HG03139 (cell line): Measurements from ENCODE around the gene COIL.
"Not testable (repeated sequence)": the region's sequence is repeated elsewhere in the genome, so short reads cannot be mapped to it uniquely, and the experiment has no call there.

ENCODE experiments used
- ATAC-seq: cut with Tn5 transposase; IDR thresholded peaks from one replicate; pipeline ENCODE4 v1.9.1; 2021; ENCODE audit not compliant: unreplicated experiment

The COIL gene, protein sequence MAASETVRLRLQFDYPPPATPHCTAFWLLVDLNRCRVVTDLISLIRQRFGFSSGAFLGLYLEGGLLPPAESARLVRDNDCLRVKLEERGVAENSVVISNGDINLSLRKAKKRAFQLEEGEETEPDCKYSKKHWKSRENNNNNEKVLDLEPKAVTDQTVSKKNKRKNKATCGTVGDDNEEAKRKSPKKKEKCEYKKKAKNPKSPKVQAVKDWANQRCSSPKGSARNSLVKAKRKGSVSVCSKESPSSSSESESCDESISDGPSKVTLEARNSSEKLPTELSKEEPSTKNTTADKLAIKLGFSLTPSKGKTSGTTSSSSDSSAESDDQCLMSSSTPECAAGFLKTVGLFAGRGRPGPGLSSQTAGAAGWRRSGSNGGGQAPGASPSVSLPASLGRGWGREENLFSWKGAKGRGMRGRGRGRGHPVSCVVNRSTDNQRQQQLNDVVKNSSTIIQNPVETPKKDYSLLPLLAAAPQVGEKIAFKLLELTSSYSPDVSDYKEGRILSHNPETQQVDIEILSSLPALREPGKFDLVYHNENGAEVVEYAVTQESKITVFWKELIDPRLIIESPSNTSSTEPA

DNA sequence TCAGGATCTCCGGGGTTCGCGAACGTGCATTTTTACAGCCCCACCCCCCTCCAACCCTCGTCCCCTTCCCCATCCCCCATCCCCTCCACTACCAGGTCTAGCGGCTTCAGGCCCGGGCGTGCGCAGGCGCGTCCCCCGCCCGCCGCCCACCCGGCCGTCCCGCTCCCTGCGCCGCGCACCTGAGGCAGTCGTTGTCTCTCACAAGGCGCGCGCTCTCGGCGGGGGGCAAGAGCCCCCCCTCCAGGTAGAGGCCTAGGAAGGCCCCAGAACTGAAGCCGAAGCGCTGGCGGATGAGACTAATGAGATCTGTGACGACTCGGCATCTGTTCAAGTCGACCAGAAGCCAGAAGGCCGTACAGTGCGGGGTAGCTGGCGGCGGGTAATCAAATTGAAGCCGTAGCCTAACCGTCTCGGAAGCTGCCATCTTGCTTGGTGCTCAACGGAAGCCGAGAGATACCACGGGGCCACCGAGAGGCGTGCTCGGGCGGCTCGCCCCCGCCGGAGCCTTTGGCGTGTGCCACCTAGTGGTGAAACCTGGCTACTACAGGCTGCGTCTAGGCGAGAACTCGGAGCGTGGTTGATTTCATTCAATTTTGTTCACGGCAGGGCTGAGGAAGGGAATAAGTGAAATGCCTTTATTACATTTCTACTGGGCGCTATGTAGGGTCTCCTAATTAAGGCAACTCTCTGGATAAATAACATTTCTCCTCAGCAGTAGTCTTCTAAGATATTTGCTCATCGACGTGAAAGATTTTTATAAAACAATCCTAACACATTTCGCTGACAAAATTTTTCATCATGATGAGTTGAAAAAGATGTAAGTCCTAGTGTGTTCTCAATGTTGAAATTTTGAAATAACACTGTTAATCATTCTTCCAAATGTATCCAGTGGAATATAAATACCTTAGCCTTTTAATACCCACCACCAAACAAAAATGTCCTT lies at the start of gene COIL:
TSS of gene COIL (minus strand) at position 455 of the 943 bp plus-strand sequence. CDS start at position 424, 31 bp downstream.
- ATAC-seq = peak; percentile 86

GRCh38 chr17:57010487-57010886 lies 49.6 kb upstream of the COIL start:
- ATAC-seq = no peak

GRCh38 chr17:57009737-57010445 lies 49.0 kb upstream of the COIL start:
- ATAC-seq = no peak

GRCh38 chr17:57008958-57009357 lies 48.1 kb upstream of the COIL start:
- no peak for ATAC-seq

- ATAC-seq = no peak
These were observed 45.2 kb upstream of the COIL start for GRCh38 chr17:57006040-57006439.

GRCh38 chr17:57004944-57005579 lies 44.2 kb upstream of the COIL start:
- peak; percentile 77 for ATAC-seq

GRCh38 chr17:57002904-57003303 lies 42.1 kb upstream of the COIL start:
- no peak for ATAC-seq

DNA sequence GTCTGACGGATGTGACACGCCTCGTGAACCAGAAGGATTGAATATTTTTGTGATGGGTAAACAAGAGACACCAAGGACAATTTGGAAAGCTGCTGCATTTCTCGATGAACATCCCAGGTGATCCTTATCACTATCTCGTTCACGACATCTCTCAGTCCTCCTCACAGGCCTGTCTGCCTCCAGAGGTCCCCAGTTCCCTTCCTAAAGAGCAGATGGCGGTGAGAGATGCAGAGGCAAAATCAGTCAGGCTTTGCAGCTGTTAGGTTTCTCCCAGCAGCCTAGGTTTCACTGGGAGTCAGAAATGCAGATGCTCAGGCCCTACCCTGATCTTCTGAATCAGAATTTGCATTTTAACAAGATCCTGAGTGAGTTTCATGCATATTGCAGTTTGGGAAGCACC lies 40.7 kb upstream of the COIL start:
- ATAC-seq = no peak

GRCh38 chr17:56997313-56997712 lies 36.5 kb upstream of the COIL start:
- no peak for ATAC-seq

DNA sequence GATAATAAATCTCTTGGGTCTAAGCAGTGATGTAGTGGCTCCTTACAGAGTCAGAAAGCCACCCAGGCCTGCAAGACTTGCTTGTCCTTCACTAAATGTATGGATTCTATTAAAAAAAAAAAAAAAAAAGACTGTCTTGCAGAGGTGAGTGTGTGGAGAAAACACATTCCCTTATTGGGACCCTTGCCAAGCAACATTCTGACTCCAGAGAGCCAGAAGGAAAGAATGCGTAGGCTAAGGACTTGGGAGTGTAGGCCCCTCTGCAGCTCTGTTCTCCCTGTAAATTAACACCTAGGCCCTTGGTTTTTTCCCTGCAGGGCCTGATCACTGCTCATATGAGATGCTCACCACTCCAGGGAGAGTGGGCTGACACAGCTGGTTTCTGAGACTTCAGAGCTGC lies 34.9 kb upstream of the COIL start:
- no peak for ATAC-seq

DNA sequence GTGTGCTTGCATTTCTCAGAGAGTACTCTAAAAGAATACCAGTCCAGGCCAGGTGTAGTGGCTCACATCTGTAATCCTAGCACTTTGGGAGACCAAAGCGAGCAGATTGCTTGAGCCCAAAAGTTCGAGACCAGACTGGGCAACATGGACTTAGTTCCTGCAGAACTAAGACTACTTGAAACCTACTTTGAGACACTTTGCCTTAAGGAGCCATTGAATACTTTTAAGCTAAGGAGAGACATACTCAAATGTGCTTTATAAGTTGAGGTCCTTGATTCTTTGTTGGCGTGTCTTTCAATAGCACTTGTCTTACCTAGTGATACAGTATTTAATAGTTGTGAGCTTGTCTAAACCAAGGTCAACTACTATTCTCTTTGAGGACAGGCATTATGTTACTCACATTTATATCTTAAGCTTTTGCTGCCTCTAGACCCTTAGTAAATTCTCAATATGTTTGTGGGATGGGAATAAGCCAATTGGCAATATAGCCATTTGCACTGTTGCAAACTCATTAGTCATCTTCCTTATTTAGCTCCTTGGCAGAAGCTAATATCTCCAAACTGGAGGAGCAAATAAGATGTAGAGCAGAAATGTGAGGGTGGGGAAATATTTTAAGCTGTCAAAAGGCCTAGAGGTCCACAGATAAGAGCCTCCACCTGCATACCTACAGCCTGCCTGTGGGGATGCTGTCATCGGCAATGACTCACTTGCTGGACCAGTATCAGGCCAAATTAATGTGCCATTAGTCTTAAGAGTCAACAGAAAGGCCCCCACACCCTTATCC lies 33.4 kb upstream of the COIL start:
- no peak for ATAC-seq

DNA sequence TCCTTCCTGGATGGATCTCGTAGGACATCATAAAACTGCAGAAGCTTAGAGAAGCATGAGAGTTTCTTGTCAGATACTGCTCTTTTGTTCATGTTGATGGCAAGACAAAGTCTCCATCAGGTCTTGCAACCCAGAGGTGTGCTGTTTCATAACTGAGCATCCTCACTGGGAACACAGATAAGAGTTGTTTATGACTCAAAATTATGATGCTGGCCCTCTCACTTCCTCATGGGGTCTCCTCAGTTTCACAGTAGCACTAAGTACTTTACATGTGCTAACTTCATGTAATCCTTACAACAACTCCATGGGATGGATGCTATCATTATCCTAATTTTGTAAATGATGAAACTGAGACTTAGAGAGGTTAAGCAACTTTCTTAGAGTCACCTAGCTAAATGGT lies 31.5 kb upstream of the COIL start:
- ATAC-seq = no peak

- no peak for ATAC-seq
These were observed 28.2 kb upstream of the COIL start for GRCh38 chr17:56988901-56989572.

- ATAC-seq = no peak
These were observed 26.5 kb upstream of the COIL start for GRCh38 chr17:56987283-56987834.

- no peak for ATAC-seq
These were observed 24.7 kb upstream of the COIL start for GRCh38 chr17:56985371-56986162.

- no peak for ATAC-seq
These were observed 22.5 kb upstream of the COIL start for GRCh38 chr17:56983366-56983765.

GRCh38 chr17:56982312-56982711 lies 21.5 kb upstream of the COIL start:
- ATAC-seq = no peak

- ATAC-seq = not testable (repeated sequence)
These were observed 19.7 kb upstream of the COIL start for GRCh38 chr17:56980526-56980925.
